Measurements from ENCODE around the gene ATP2B1. TPM values are rescaled to one million over a fixed set of nuclear protein-coding genes. Genes with fewer than 3 reads are reported as not detected.

Gene ATP2B1
- total and polyA plus RNA-seq, 2 donors (not counting 3 experiments of a cell fraction or from before 2014, with no cell fraction given): 6.4 to 28.0 TPM

- ChIA-PET CTCF (no interaction called here), POLR2A (no interaction called here)
- FAIRE-seq (no peak), DNase-seq (ENCODE audit: low read depth, low spot score) (no peak)
- no peak overlapping the region for H2AFZ ChIP-seq (ENCODE audit: low read depth, low read length)
- H3K4me3 ChIP-seq (replicated peaks in 1 of 3; ENCODE audit: insufficient read depth in 1 of 3, low read depth in 1 of 3, low read length in 3 of 3): no peak overlapping the region
- no peak overlapping the region for H3K9ac ChIP-seq (replicated peaks; ENCODE audit: extremely low read depth, insufficient read depth, low read length)
- no peak overlapping the region for H3K4me2 ChIP-seq (ENCODE audit: insufficient read depth, low read length)
- H3K4me1 ChIP-seq (ENCODE audit: control insufficient read depth, extremely low read depth, insufficient read depth, low read length): no peaks in the 10 kb centered on the region
- H4K20me1 ChIP-seq (replicated peaks; ENCODE audit: control insufficient read depth, extremely low read depth, insufficient read depth, low read length): peaks cover 2% of the 10 kb centered on the region
- dilution Hi-C loops (cut with MboI; ENCODE audit: extremely low pct_ligation_motif_present, low sequenced_read_pairs): no loop called here
- no peaks in the 10 kb centered on the region for H3K9me1 ChIP-seq (replicated peaks; ENCODE audit: control insufficient read depth, extremely low read depth, insufficient read depth, low read length)
- no peaks in the 10 kb centered on the region for H3K9me3 ChIP-seq (replicated peaks; ENCODE audit: control insufficient read depth, insufficient read depth, low read length)
- no peak for TF ChIP-seq POLR2AphosphoS5 (IDR thresholded peaks at IDR 0.05; ENCODE audit: insufficient read depth, low read depth, low read length)
- TF ChIP-seq MYC (IDR thresholded peaks at IDR 0.05; ENCODE audit: low read depth, low read length): no peak
- TF ChIP-seq CTCF (IDR thresholded peaks at IDR 0.05; ENCODE audit: extremely low read depth in 1 of 2, insufficient read depth in 1 of 2, low read depth in 1 of 2, low read length in 2 of 2): no peak
- H3K79me2 ChIP-seq (ENCODE audit: control insufficient read depth, insufficient read depth, low read length): no peaks in the 10 kb centered on the region
- H3K36me3 ChIP-seq (ENCODE audit: control insufficient read depth in 2 of 2, extremely low read depth in 1 of 2, insufficient read depth in 2 of 2, low read length in 2 of 2): no peaks in the 10 kb centered on the region
- no TSS peak for BruUV-seq (replicated peaks)
- H3K27me3 ChIP-seq (ENCODE audit: control insufficient read depth in 2 of 2, insufficient read depth in 2 of 2, low read length in 2 of 2): no peaks in the 10 kb centered on the region
- no peak overlapping the region for H3K27ac ChIP-seq (ENCODE audit: insufficient read depth, low read depth, low read length)
- intact Hi-C loops (cut with micrococcal nuclease): no loop called here
Observed at GRCh38 chr12:89664441-89664840, 44.2 kb downstream of the ATP2B1 start.

GRCh38 chr12:89663577-89664357 is 44.9 kb downstream of the ATP2B1 start:
- no peaks in the 10 kb centered on the region for H3K36me3 ChIP-seq (ENCODE audit: control insufficient read depth in 2 of 2, extremely low read depth in 1 of 2, insufficient read depth in 2 of 2, low read length in 2 of 2)
- H3K4me3 ChIP-seq (replicated peaks in 1 of 3; ENCODE audit: insufficient read depth in 1 of 3, low read depth in 1 of 3, low read length in 3 of 3): no peak overlapping the region
- DNase-seq (ENCODE audit: low read depth, low spot score) (peak; percentile 14), FAIRE-seq (no peak)
- CTCF ChIA-PET: interaction anchor here (0.9 kb wide), 1 partner anchor 439 kb away, joined by 3 read pairs; no protein-coding TSS in a partner anchor
- intact Hi-C loops (cut with micrococcal nuclease): no loop called here
- H3K9me1 ChIP-seq (replicated peaks; ENCODE audit: control insufficient read depth, extremely low read depth, insufficient read depth, low read length): no peaks in the 10 kb centered on the region
- H3K9ac ChIP-seq (replicated peaks; ENCODE audit: extremely low read depth, insufficient read depth, low read length): no peak overlapping the region
- H3K79me2 ChIP-seq (ENCODE audit: control insufficient read depth, insufficient read depth, low read length): no peaks in the 10 kb centered on the region
- H4K20me1 ChIP-seq (replicated peaks; ENCODE audit: control insufficient read depth, extremely low read depth, insufficient read depth, low read length): peaks cover 2% of the 10 kb centered on the region
- H3K9me3 ChIP-seq (replicated peaks; ENCODE audit: control insufficient read depth, insufficient read depth, low read length): no peaks in the 10 kb centered on the region
- POLR2A ChIA-PET: no interaction called here
- no TSS peak for BruUV-seq (replicated peaks)
- H2AFZ ChIP-seq (ENCODE audit: low read depth, low read length): no peak overlapping the region
- dilution Hi-C loops (cut with MboI; ENCODE audit: extremely low pct_ligation_motif_present, low sequenced_read_pairs): no loop called here
- H3K4me1 ChIP-seq (ENCODE audit: control insufficient read depth, extremely low read depth, insufficient read depth, low read length): no peaks in the 10 kb centered on the region
- H3K27me3 ChIP-seq (ENCODE audit: control insufficient read depth in 2 of 2, insufficient read depth in 2 of 2, low read length in 2 of 2): no peaks in the 10 kb centered on the region
- H3K27ac ChIP-seq (ENCODE audit: insufficient read depth, low read depth, low read length): no peak overlapping the region
- TF ChIP-seq GATA2 (IDR thresholded peaks at IDR 0.05; ENCODE audit: insufficient read depth, insufficient read length, low read depth, low read length) (no peak), FOS (IDR thresholded peaks at IDR 0.05; ENCODE audit: borderline replicate concordance, insufficient read depth, low read length) (peak; percentile 30)
- H3K4me2 ChIP-seq (ENCODE audit: insufficient read depth, low read length): no peak overlapping the region

All from endothelial cell of umbilical vein (primary cell).